PC-3 (cell line): ENCODE data around the gene SMU1. TPM values are rescaled to one million over a fixed set of nuclear protein-coding genes. Genes with fewer than 3 reads are reported as not detected.

Experiments used
- ATAC-seq: fragments of 200-7000 bp; cut with Tn5 transposase; 2 replicates; pipeline ENCODE4 v1.9.1; 2020; ENCODE audit warnings: mild to moderate bottlenecking, moderate library complexity
- BruUV-seq: library from RNA; stranded (reverse); fragments of 400-500 nt; replicated peaks from 2 replicates; lab custom pipeline; 2021; lab: Mats Ljungman, UMichigan
- CTCF ChIA-PET: fragments of 300-600 bp; sonication (Branson Sonifier 250); formaldehyde crosslinking; loops from one replicate; lab custom pipeline; 2022; ENCODE audit warnings: antibody characterized with exemption; lab: Charles Lee
- POLR2A ChIA-PET: fragments of 300-600 bp; sonication (Branson Sonifier 250); formaldehyde crosslinking; loops from one replicate; lab custom pipeline; 2022; ENCODE audit warnings: antibody characterized with exemption; ENCODE audit not compliant: unreplicated experiment; lab: Charles Lee
- DNase-seq: peaks from one replicate; pipeline ENCODE4 v3.0.0-alpha.2; 2015
- H2AFZ ChIP-seq: fragments of 300-600 bp; sonication (generic); 2 replicates; pipeline ENCODE4 v1.6.0; 2016; ENCODE audit warnings: antibody characterized with exemption, low read length
- H3F3A ChIP-seq: fragments of 300-600 bp; sonication (generic); one replicate; pipeline ENCODE4 v1.6.0; 2017; ENCODE audit warnings: antibody characterized with exemption, low read length, control low read depth, mild to moderate bottlenecking; ENCODE audit not compliant: unreplicated experiment
- H3K27ac ChIP-seq: fragments of 300-600 bp; sonication (generic); 2 replicates; pipeline ENCODE4 v1.5.1; 2016; ENCODE audit warnings: mild to moderate bottlenecking, low read length
- H3K27me3 ChIP-seq: fragments of 300-600 bp; sonication (generic); 2 replicates; pipeline ENCODE4 v1.6.1; 2016; ENCODE audit warnings: low read length, mixed read lengths
- H3K36me3 ChIP-seq: fragments of 300-600 bp; sonication (generic); 2 replicates; pipeline ENCODE4 v1.6.1; 2016; ENCODE audit warnings: low read depth, mixed run types, low read length, mixed read lengths
- H3K4me1 ChIP-seq: fragments of 300-600 bp; sonication (generic); 2 replicates; pipeline ENCODE4 v1.5.1; 2016; ENCODE audit warnings: low read length; ENCODE audit not compliant: insufficient read depth
- H3K4me2 ChIP-seq: fragments of 300-600 bp; sonication (generic); 2 replicates; pipeline ENCODE4 v1.6.0; 2016; ENCODE audit warnings: low read length
- H3K4me3 ChIP-seq: fragments of 300-600 bp; sonication (generic); 2 replicates; pipeline ENCODE4 v1.5.1; 2016; ENCODE audit warnings: mild to moderate bottlenecking, low read length, mixed read lengths
- H3K79me2 ChIP-seq: fragments of 300-600 bp; sonication (generic); 2 replicates; pipeline ENCODE4 v1.6.1; 2017; ENCODE audit warnings: low read length, mixed read lengths
- H3K9ac ChIP-seq: fragments of 300-600 bp; sonication (generic); 2 replicates; pipeline ENCODE4 v1.6.0; 2016; ENCODE audit warnings: mild to moderate bottlenecking, low read length
- H3K9me2 ChIP-seq: fragments of 300-600 bp; sonication (generic); replicated peaks from 2 replicates; pipeline ENCODE4 v1.6.1; 2016; ENCODE audit warnings: mixed run types, low read length, mixed read lengths
- H3K9me3 ChIP-seq: fragments of 300-600 bp; sonication (generic); 2 replicates; pipeline ENCODE4 v1.6.1; 2016; ENCODE audit warnings: low read length, mixed read lengths
- H4K20me1 ChIP-seq: fragments of 300-600 bp; sonication (generic); 2 replicates; pipeline ENCODE4 v1.6.1; 2016; ENCODE audit warnings: low read length, mixed read lengths
- CTCF ChIP-seq: fragments of 300-600 bp; sonication (generic); conservative IDR thresholded peaks from 2 replicates; pipeline ENCODE4 v1.5.1; 2017; ENCODE audit warnings: antibody characterized with exemption, low read depth, mild to moderate bottlenecking, low read length
- EZH2 ChIP-seq: fragments of 300-600 bp; sonication (generic); IDR thresholded peaks from one replicate; pipeline ENCODE4 v1.6.1; 2017; ENCODE audit warnings: antibody characterized with exemption, mild to moderate bottlenecking, low read length; ENCODE audit not compliant: unreplicated experiment
- EZH2phosphoT487 ChIP-seq: fragments of 300-600 bp; sonication (generic); IDR thresholded peaks from 2 replicates; pipeline ENCODE4 v1.6.1; 2018; ENCODE audit warnings: mild to moderate bottlenecking, antibody characterized with exemption, low read length, borderline replicate concordance
- intact Hi-C: fragments of 100-400 bp; cut with micrococcal nuclease; formaldehyde crosslinking; loops from 2 replicates; pipeline ENCODE4 v1.9.0; 2023
- total RNA-seq: library from RNA; depleted of rRNA; stranded (reverse); fragments of >200 nt; gene quantifications from 2 replicates; pipeline ENCODE4 v1.2.3, GENCODE V29; 2014; rRNA removed

The SMU1 gene
- total RNA-seq, 1 experiment from 2014 or later = 17.6 TPM

GRCh38 chr9:32991897-32992594 is 84.4 kb downstream of the SMU1 start:
- Histone ChIP-seq H3K4me1 (no peaks in the 10 kb centered on the region), H2AFZ (no peak overlapping the region), H3K4me2 (no peak overlapping the region), H3K9me2 (no peaks in the 10 kb centered on the region), H3K4me3 (no peak overlapping the region), H3K27ac (no peak overlapping the region), H3K79me2 (peaks cover 10% of the 10 kb centered on the region), H3K36me3 (peaks cover 12% of the 10 kb centered on the region), H3K9ac (no peak overlapping the region), H3K9me3 (no peaks in the 10 kb centered on the region), H3F3A (no peaks in the 10 kb centered on the region), H4K20me1 (no peaks in the 10 kb centered on the region), H3K27me3 (no peaks in the 10 kb centered on the region)
- intact Hi-C loops = no loop called here
- TF ChIP-seq CTCF (no peak), EZH2 (no peak), EZH2phosphoT487 (no peak)
- BruUV-seq = no TSS peak
- no peak for ATAC-seq
- ChIA-PET CTCF (no interaction called here), POLR2A (no interaction called here)
- no peak for DNase-seq

Other genes starting within 250 kb of the SMU1 start
- gene APTX, start 75.0 kb downstream of the SMU1 start, total RNA-seq = 37.5 and 39.1 TPM in 2 replicates
- gene DNAJA1, start 51.4 kb downstream of the SMU1 start, total RNA-seq = 109 and 114 TPM in 2 replicates
- gene B4GALT1, start 90.7 kb upstream of the SMU1 start, total RNA-seq = 14.8 and 23.1 TPM in 2 replicates
- not detected in 2 replicates for gene SPINK4, start 163.5 kb upstream of the SMU1 start, total RNA-seq
- 103 and 132 TPM in 2 replicates for gene BAG1, start 188.0 kb upstream of the SMU1 start, total RNA-seq
- gene CHMP5, start 188.4 kb upstream of the SMU1 start, total RNA-seq = 64.2 and 65.0 TPM in 2 replicates
- gene NFX1, start 213.8 kb upstream of the SMU1 start, total RNA-seq = 12.5 and 15.4 TPM in 2 replicates